Stimulated activated naive B cell treated with anti-CD40 and anti-IgM and Interleukin-4, amounts not matched to agents 10 μg/mL and 1 μg/mL and 100 μg/mL, for 72 hours (primary cell): ENCODE results near the gene EDN3.

Experiments
- ATAC-seq, 2 donors: fragments of 150-1000 bp; cut with Tn5 transposase; replicated peaks; 2 replicates each; pipeline ENCODE4 v1.10.0; 2021; ENCODE audit warnings: moderate library complexity in 1 of 2
- DNase-seq: peaks from one replicate; pipeline ENCODE4 v3.0.0; 2021
- H3K27ac Mint-ChIP-seq: one replicate; pipeline ENCODE4 v1.8.0; 2022; ENCODE audit warnings: mild to moderate bottlenecking, mixed read lengths
- H3K27me3 Mint-ChIP-seq, 2 donors: one replicate each; pipeline ENCODE4 v1.8.0; 2022; ENCODE audit warnings: mixed read lengths in 2 of 2
- H3K36me3 Mint-ChIP-seq, 2 donors: one replicate each; pipeline ENCODE4 v1.8.0; 2022; ENCODE audit warnings: mixed read lengths in 2 of 2, mild to moderate bottlenecking in 1 of 2
- H3K4me1 Mint-ChIP-seq, 2 donors: one replicate each; pipeline ENCODE4 v1.8.0; 2022; ENCODE audit warnings: mixed read lengths in 2 of 2, mild to moderate bottlenecking in 1 of 2
- H3K4me3 Mint-ChIP-seq, 2 donors: one replicate each; pipeline ENCODE4 v1.8.0; 2022; ENCODE audit warnings: mild to moderate bottlenecking in 2 of 2, mixed read lengths in 2 of 2, moderate library complexity in 1 of 2
- H3K9me3 Mint-ChIP-seq, 2 donors: one replicate each; pipeline ENCODE4 v1.8.0; 2022; ENCODE audit warnings: mixed read lengths in 2 of 2, mild to moderate bottlenecking in 1 of 2

Gene EDN3

GRCh38 chr20:59320426-59320825 lies 20.0 kb downstream of the EDN3 start:
- no peak for ATAC-seq
- no peak for DNase-seq
- no peaks in the 10 kb centered on the region for H3K9me3 Mint-ChIP-seq

GRCh38 chr20:59320854-59321647 lies 20.6 kb downstream of the EDN3 start:
- Mint-ChIP-seq H3K27ac (no peak overlapping the region), H3K36me3 (no peaks in the 10 kb centered on the region), H3K4me1 (no peaks in the 10 kb centered on the region), H3K4me3 (no peak overlapping the region), H3K27me3 (no peaks in the 10 kb centered on the region), H3K9me3 (no peaks in the 10 kb centered on the region)
- DNase-seq: no peak
- ATAC-seq: no peak

More at GRCh38 chr20:59320426-59320825, 20.0 kb downstream of the EDN3 start:
- H3K27me3 Mint-ChIP-seq: no peaks in the 10 kb centered on the region
- H3K36me3 Mint-ChIP-seq: no peaks in the 10 kb centered on the region
- no peak overlapping the region for H3K27ac Mint-ChIP-seq
- H3K4me3 Mint-ChIP-seq: no peak overlapping the region
- H3K4me1 Mint-ChIP-seq: no peaks in the 10 kb centered on the region

- peaks cover 3% of the 10 kb centered on the region in 2 donors for H3K27me3 Mint-ChIP-seq
- H3K4me1 Mint-ChIP-seq: no peaks in the 10 kb centered on the region
- H3K36me3 Mint-ChIP-seq: no peaks in the 10 kb centered on the region
- no peak overlapping the region for H3K4me3 Mint-ChIP-seq
- DNase-seq (no peak), ATAC-seq (no peak)
- H3K27ac Mint-ChIP-seq: no peak overlapping the region
- H3K9me3 Mint-ChIP-seq: no peaks in the 10 kb centered on the region
Measured at GRCh38 chr20:59322081-59322480, 21.7 kb downstream of the EDN3 start.

- H3K9me3 Mint-ChIP-seq: no peaks in the 10 kb centered on the region
- no peak for DNase-seq
- ATAC-seq: no peak
- H3K4me1 Mint-ChIP-seq: no peaks in the 10 kb centered on the region
- H3K27ac Mint-ChIP-seq: no peak overlapping the region
- no peak overlapping the region for H3K4me3 Mint-ChIP-seq
- H3K27me3 Mint-ChIP-seq: peaks cover 5 to 8% of the 10 kb centered on the region in 2 donors
- no peaks in the 10 kb centered on the region for H3K36me3 Mint-ChIP-seq
Measured at GRCh38 chr20:59322585-59323454, 22.4 kb downstream of the EDN3 start.

- peaks cover 5 to 8% of the 10 kb centered on the region in 2 donors for H3K27me3 Mint-ChIP-seq
- no peaks in the 10 kb centered on the region for H3K4me1 Mint-ChIP-seq
- DNase-seq (no peak), ATAC-seq (no peak)
- no peak overlapping the region for H3K27ac Mint-ChIP-seq
- H3K9me3 Mint-ChIP-seq: no peaks in the 10 kb centered on the region
- no peaks in the 10 kb centered on the region for H3K36me3 Mint-ChIP-seq
- no peak overlapping the region for H3K4me3 Mint-ChIP-seq
Measured at GRCh38 chr20:59323731-59324130, 23.3 kb downstream of the EDN3 start.

GRCh38 chr20:59324521-59325141 lies 24.2 kb downstream of the EDN3 start:
- DNase-seq: no peak

GRCh38 chr20:59325142-59325523 lies 24.7 kb downstream of the EDN3 start:
- DNase-seq (no peak), ATAC-seq (no peak)
- H3K9me3 Mint-ChIP-seq: no peaks in the 10 kb centered on the region
- no peaks in the 10 kb centered on the region for H3K36me3 Mint-ChIP-seq
- no peak overlapping the region for H3K4me3 Mint-ChIP-seq
- no peak overlapping the region for H3K27ac Mint-ChIP-seq
- H3K4me1 Mint-ChIP-seq: no peaks in the 10 kb centered on the region
- H3K27me3 Mint-ChIP-seq: peaks cover 5 to 13% of the 10 kb centered on the region in 2 donors

More at GRCh38 chr20:59324521-59325141, 24.2 kb downstream of the EDN3 start:
- H3K27ac Mint-ChIP-seq: no peak overlapping the region
- H3K36me3 Mint-ChIP-seq: no peaks in the 10 kb centered on the region
- H3K4me1 Mint-ChIP-seq: no peaks in the 10 kb centered on the region
- no peak overlapping the region for H3K4me3 Mint-ChIP-seq
- ATAC-seq: no peak
- peaks cover 5 to 13% of the 10 kb centered on the region in 2 donors for H3K27me3 Mint-ChIP-seq
- no peaks in the 10 kb centered on the region for H3K9me3 Mint-ChIP-seq

- no peak overlapping the region for H3K27ac Mint-ChIP-seq
- no peak overlapping the region for H3K4me3 Mint-ChIP-seq
- no peaks in the 10 kb centered on the region for H3K4me1 Mint-ChIP-seq
- peaks cover 8 to 17% of the 10 kb centered on the region in 2 donors for H3K27me3 Mint-ChIP-seq
- DNase-seq (no peak), ATAC-seq (no peak)
- no peaks in the 10 kb centered on the region for H3K36me3 Mint-ChIP-seq
- no peaks in the 10 kb centered on the region for H3K9me3 Mint-ChIP-seq
Measured at GRCh38 chr20:59326188-59326587, 25.8 kb downstream of the EDN3 start.

GRCh38 chr20:59328071-59328470 lies 27.7 kb downstream of the EDN3 start:
- H3K4me3 Mint-ChIP-seq: no peak overlapping the region
- no peak for ATAC-seq
- H3K36me3 Mint-ChIP-seq: no peaks in the 10 kb centered on the region
- no peak overlapping the region for H3K27ac Mint-ChIP-seq
- H3K27me3 Mint-ChIP-seq: peaks cover 15 to 29% of the 10 kb centered on the region in 2 donors
- no peaks in the 10 kb centered on the region for H3K9me3 Mint-ChIP-seq
- H3K4me1 Mint-ChIP-seq: peaks cover 0 to 1% of the 10 kb centered on the region in 2 donors
- no peak for DNase-seq

- Mint-ChIP-seq H3K27ac (no peak overlapping the region), H3K27me3 (peaks cover 28 to 34% of the 10 kb centered on the region in 2 donors), H3K9me3 (no peaks in the 10 kb centered on the region), H3K4me3 (no peak overlapping the region), H3K4me1 (peaks cover 0 to 1% of the 10 kb centered on the region in 2 donors), H3K36me3 (no peaks in the 10 kb centered on the region)
- peak; percentile 81 to 87 for ATAC-seq
- DNase-seq: no peak
Measured at GRCh38 chr20:59331721-59332329, 31.4 kb downstream of the EDN3 start.

GRCh38 chr20:59333260-59333845 lies 32.9 kb downstream of the EDN3 start:
- Mint-ChIP-seq H3K9me3 (peaks cover 0 to 2% of the 10 kb centered on the region in 2 donors), H3K4me3 (no peak overlapping the region), H3K36me3 (no peaks in the 10 kb centered on the region), H3K27me3 (peaks cover 26 to 27% of the 10 kb centered on the region in 2 donors), H3K27ac (no peak overlapping the region), H3K4me1 (peaks cover 3 to 4% of the 10 kb centered on the region in 2 donors)
- ATAC-seq (no peak), DNase-seq (no peak)

- Mint-ChIP-seq H3K9me3 (peaks cover 0 to 2% of the 10 kb centered on the region in 2 donors), H3K36me3 (no peaks in the 10 kb centered on the region), H3K27ac (no peak overlapping the region), H3K4me1 (peaks cover 4 to 5% of the 10 kb centered on the region in 2 donors), H3K4me3 (no peak overlapping the region), H3K27me3 (peaks cover 24 to 26% of the 10 kb centered on the region in 2 donors)
- no peak for DNase-seq
- ATAC-seq: no peak
Measured at GRCh38 chr20:59333951-59334350, 33.5 kb downstream of the EDN3 start.

GRCh38 chr20:59334651-59335300 lies 34.4 kb downstream of the EDN3 start:
- no peak for DNase-seq
- peaks cover 0 to 2% of the 10 kb centered on the region in 2 donors for H3K9me3 Mint-ChIP-seq
- no peaks in the 10 kb centered on the region for H3K36me3 Mint-ChIP-seq
- ATAC-seq: no peak
- peaks cover 4 to 5% of the 10 kb centered on the region in 2 donors for H3K4me1 Mint-ChIP-seq
- no peak overlapping the region for H3K27ac Mint-ChIP-seq
- no peak overlapping the region for H3K4me3 Mint-ChIP-seq
- H3K27me3 Mint-ChIP-seq: peaks cover 22 to 26% of the 10 kb centered on the region in 2 donors
